Measurements from ENCODE around the gene SEC16A. TPM values are rescaled to one million over a fixed set of nuclear protein-coding genes. Genes with fewer than 3 reads are reported as not detected.

SEC16A gene
- total RNA-seq, 2 donors from 2014 or later: 94.7 to 111 TPM

DNA sequence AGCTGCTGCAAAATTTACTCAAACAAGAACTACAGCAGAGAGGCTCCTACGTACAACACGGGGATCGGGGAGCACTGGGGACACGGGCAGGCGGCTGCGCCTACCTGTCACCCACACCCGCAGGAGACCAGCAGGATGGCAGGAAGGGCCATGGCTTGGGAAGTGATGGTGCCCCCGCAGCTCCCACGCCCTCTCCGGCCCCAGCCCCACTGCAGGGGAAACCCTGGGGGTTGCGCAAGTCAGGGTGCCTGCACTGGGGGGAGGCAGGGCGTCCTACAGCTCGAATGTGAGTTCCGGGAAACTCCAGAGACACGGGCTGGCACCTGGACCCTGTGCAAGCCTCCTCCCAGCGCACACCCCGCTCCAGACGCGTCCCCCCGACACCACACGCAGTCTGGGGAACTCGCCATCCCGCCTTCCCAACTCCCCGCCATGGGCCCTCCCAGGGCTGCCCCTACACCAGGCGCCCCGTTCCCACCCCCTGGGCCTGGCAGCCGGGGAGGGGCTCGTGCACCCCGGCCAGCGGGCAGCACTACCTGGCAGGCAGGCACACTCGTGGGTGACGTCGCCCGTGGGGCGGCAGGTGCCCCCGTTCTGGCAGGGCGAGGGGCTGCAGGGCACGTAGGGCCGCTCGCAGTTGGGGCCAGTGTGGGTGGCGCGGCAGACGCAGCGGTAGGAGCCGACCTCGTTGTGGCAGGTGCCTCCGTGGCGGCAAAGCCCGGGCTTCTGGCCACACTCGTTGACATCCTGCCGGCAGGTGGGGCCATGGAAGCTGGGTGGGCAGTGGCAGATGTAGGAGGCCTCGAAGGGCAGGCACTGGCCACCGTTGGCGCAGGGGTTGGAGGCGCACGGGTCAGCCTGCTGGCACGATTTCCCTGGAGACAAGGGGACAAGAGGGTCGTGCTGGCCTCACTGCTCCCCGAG, 39.7 kb upstream of the SEC16A start:
- H3K27me3 ChIP-seq (replicated peaks; ENCODE audit: insufficient read depth): no peaks in the 10 kb centered on the region
- 84% methylated on average over 51 of the region's 59 CpGs for WGBS
- H3K9me3 ChIP-seq: no peaks in the 10 kb centered on the region
- no peaks in the 10 kb centered on the region for H3K4me1 ChIP-seq (replicated peaks)
- H3K4me3 ChIP-seq: no peak overlapping the region
- TF ChIP-seq POLR2AphosphoS5 (IDR thresholded peaks at IDR 0.05): no peak
- TF ChIP-seq, protein P1, sequence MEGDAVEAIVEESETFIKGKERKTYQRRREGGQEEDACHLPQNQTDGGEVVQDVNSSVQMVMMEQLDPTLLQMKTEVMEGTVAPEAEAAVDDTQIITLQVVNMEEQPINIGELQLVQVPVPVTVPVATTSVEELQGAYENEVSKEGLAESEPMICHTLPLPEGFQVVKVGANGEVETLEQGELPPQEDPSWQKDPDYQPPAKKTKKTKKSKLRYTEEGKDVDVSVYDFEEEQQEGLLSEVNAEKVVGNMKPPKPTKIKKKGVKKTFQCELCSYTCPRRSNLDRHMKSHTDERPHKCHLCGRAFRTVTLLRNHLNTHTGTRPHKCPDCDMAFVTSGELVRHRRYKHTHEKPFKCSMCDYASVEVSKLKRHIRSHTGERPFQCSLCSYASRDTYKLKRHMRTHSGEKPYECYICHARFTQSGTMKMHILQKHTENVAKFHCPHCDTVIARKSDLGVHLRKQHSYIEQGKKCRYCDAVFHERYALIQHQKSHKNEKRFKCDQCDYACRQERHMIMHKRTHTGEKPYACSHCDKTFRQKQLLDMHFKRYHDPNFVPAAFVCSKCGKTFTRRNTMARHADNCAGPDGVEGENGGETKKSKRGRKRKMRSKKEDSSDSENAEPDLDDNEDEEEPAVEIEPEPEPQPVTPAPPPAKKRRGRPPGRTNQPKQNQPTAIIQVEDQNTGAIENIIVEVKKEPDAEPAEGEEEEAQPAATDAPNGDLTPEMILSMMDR (IDR thresholded peaks at IDR 0.05): no peak
- TF ChIP-seq POLR2A (IDR thresholded peaks at IDR 0.05): no peak
- DNase-seq (ENCODE audit: low spot score): no peak
- intact Hi-C loops (cut with DNase I): no loop called here
- peaks cover 0 to 4% of the 10 kb centered on the region in 2 donors for H3K36me3 ChIP-seq
- H3K27ac ChIP-seq: no peak overlapping the region

DNA sequence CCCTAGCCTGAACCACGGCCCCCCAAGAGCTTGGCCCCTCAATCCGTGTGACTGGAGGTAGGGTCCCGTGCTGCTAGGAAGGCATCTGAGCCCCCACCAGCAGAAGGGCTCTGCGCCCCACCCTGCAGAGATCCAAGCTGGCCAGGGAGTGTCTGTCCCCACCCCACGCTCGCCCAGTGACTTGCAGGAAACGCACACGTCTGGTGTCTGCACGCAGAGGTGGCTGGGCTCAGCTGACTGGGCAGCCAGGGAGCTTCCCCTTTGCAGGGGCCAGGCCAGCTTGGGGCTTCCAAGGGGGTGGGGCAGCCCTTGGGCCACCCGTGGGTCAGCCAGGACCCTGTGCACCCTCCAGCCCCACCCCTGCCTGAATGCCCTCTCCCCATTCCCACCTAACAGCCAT, 38.7 kb upstream of the SEC16A start:
- TF ChIP-seq POLR2A (IDR thresholded peaks at IDR 0.05): no peak
- TF ChIP-seq, protein P1 (IDR thresholded peaks at IDR 0.05): no peak
- no peak for TF ChIP-seq POLR2AphosphoS5 (IDR thresholded peaks at IDR 0.05)
- H3K4me1 ChIP-seq (replicated peaks): no peaks in the 10 kb centered on the region
- no peak overlapping the region for H3K4me3 ChIP-seq
- WGBS: 89% methylated on average over 8 of the region's 10 CpGs
- no peak overlapping the region for H3K27ac ChIP-seq
- DNase-seq (ENCODE audit: low spot score): no peak
- H3K36me3 ChIP-seq: peaks cover 0 to 4% of the 10 kb centered on the region in 2 donors
- H3K27me3 ChIP-seq (replicated peaks; ENCODE audit: insufficient read depth): no peaks in the 10 kb centered on the region
- no peaks in the 10 kb centered on the region for H3K9me3 ChIP-seq
- intact Hi-C loops (cut with DNase I): no loop called here

DNA sequence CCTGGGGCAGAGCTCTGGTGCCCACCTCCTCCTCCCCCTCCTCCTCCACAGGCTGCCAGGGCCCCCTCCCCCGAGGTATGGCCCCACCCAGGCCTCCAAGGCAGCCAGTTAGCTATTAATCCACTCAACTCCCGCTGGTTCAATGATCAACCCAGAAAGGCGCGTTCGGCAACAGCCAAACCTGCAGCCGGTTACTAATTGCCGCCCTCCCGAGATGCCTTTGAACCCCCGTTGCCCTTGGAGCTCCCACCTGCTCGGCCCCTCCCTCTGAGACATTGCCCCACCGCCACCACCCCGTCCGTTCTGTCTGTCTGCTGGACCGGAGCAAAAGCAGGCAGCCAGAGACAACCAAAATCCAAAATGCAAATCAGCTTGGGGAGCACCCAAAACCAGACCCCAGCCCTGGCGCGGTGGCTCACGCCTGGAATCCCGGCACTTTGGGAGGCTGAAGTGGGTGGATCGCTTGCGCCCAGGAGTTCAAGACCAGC, 37.3 kb upstream of the SEC16A start:
- Histone ChIP-seq H3K4me1 (replicated peaks) (no peaks in the 10 kb centered on the region), H3K27ac (no peak overlapping the region), H3K27me3 (replicated peaks; ENCODE audit: insufficient read depth) (no peaks in the 10 kb centered on the region), H3K4me3 (no peak overlapping the region), H3K36me3 (peaks cover 0 to 4% of the 10 kb centered on the region in 2 donors), H3K9me3 (no peaks in the 10 kb centered on the region)
- no peak for TF ChIP-seq POLR2A (IDR thresholded peaks at IDR 0.05)
- no peak for DNase-seq (ENCODE audit: low spot score)
- 83% methylated on average over 20 of the region's 20 CpGs for WGBS
- intact Hi-C loops (cut with DNase I): no loop called here

DNA sequence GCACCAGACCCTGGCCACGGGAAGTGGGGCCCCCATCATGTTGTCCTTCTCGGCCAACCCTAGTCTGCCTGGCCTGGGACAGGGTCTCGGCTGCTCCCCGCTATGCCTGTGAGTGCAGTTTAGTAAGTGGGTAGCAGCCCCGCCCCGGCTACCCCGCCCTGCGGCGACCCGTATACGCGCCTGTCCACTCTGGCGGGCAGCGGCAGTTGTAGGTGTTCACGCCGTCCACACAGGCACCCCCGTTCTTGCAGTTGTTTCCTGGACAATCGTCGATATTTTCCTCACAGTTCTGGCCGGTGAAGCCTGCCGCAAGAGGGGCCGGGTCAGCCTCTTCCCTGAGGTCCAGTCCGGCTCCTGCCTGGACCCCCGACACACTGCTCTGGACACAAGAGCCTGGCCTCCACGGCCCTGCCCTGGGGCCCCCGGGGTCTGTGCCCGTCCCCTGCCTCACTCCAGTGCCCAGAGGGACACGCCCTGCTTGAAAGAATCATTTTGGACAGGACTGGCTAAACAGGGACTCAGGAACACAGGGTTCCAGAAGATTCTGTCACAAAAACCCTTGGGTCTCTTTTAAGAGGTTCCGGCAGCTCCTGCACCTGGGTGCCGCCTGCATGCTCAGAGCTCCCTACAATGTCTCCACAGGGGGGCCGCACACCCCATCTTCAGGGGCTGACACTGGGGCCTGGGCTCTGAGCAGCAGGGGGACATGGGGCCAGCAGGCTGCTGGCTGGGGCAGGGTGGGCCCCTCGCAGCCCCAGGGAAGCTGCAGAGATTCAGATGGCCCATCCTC, 36.6 kb upstream of the SEC16A start:
- WGBS: 85% methylated on average over 32 of the region's 32 CpGs
- intact Hi-C loops (cut with DNase I): no loop called here
- TF ChIP-seq, protein P1 (IDR thresholded peaks at IDR 0.05): no peak
- TF ChIP-seq POLR2A (IDR thresholded peaks at IDR 0.05) (no peak), POLR2AphosphoS5 (IDR thresholded peaks at IDR 0.05) (no peak)
- Histone ChIP-seq H3K4me3 (no peak overlapping the region), H3K27ac (no peak overlapping the region), H3K27me3 (replicated peaks; ENCODE audit: insufficient read depth) (no peaks in the 10 kb centered on the region), H3K36me3 (peaks cover 0 to 9% of the 10 kb centered on the region in 2 donors), H3K9me3 (no peaks in the 10 kb centered on the region), H3K4me1 (replicated peaks) (no peaks in the 10 kb centered on the region)
- no peak for DNase-seq (ENCODE audit: low spot score)

DNA sequence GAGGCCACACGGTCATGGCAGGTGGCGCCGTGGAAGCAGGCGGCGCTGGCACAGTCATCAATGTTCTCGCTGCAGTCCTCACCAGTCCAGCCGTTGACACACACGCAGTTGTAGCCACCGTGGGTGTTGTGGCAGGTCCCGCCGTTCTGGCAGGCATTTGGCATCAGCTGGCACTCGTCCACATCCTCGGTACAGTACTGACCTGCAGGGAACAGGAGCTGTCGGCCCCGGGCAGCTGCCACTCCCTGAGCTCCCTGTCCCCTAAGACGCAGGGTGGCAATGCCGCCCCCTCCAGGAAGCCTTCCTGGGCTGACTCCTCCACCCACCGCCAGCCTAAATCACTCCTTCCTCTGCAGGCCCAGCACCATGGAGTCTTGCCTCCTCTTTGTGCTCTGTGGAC, 35.8 kb upstream of the SEC16A start:
- H3K27me3 ChIP-seq (replicated peaks; ENCODE audit: insufficient read depth): no peaks in the 10 kb centered on the region
- no peak for DNase-seq (ENCODE audit: low spot score)
- intact Hi-C loops (cut with DNase I): no loop called here
- TF ChIP-seq POLR2AphosphoS5 (IDR thresholded peaks at IDR 0.05) (no peak), POLR2A (IDR thresholded peaks at IDR 0.05) (no peak)
- TF ChIP-seq, protein P1 (IDR thresholded peaks at IDR 0.05): no peak
- H3K27ac ChIP-seq: no peak overlapping the region
- no peak overlapping the region for H3K4me3 ChIP-seq
- WGBS: 72% methylated on average over 18 of the region's 18 CpGs
- no peaks in the 10 kb centered on the region for H3K9me3 ChIP-seq
- H3K4me1 ChIP-seq (replicated peaks): no peaks in the 10 kb centered on the region
- peaks cover 0 to 14% of the 10 kb centered on the region in 2 donors for H3K36me3 ChIP-seq
